SH-SY5Y (cell line): Measurements from ENCODE around the gene UHRF1.

Source experiments
- GATA2 ChIP-seq: IDR thresholded peaks from 2 replicates; pipeline ENCODE4 v1.6.1; 2011; ENCODE audit warnings: mild to moderate bottlenecking, low read depth, low read length
- GATA3 ChIP-seq: IDR thresholded peaks from 2 replicates; pipeline ENCODE4 v1.6.1; 2011; ENCODE audit warnings: low read depth, mild to moderate bottlenecking, low read length, moderate library complexity

- TF ChIP-seq GATA2 (no peak), GATA3 (no peak)
These were observed 97.5 kb downstream of the UHRF1 start for GRCh38 chr19:5006821-5007220.
